ENCODE data around the gene LITAFD. TPM values are rescaled to one million over a fixed set of nuclear protein-coding genes. Genes with fewer than 3 reads are reported as not detected.

Gene LITAFD
- total RNA-seq, 1 donor from 2014 or later = not detected

DNA sequence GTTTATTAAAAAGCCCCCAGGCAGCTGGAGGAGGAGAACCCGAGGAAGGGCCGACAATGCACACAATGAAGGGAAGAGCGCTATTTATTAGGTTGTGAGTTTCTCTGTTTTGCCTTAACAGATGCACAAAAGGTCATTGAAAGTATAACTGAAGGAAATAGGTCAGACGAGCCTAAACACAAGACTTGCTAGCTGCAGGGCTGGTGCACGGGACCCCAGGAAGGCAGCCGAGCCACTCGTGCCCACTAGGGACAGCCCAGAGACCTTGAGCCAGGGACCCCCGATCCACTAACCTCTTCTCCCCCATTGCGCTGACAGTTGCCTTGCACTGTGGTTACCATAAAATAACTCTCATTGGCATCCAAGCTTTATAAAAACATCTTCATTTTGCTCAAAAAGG lies 11.3 kb downstream of the LITAFD start:
- DNase-seq (ENCODE audit: low spot score in 2 of 2, unreplicated experiment in 2 of 2) = no peak
- no peaks in the 10 kb centered on the region for H3K27me3 Mint-ChIP-seq (ENCODE audit: low read depth)
- no peak overlapping the region for H3K4me3 Mint-ChIP-seq
- H3K9me3 Mint-ChIP-seq = no peaks in the 10 kb centered on the region
- no peaks in the 10 kb centered on the region for H3K4me1 Mint-ChIP-seq
- TF ChIP-seq, protein P1, sequence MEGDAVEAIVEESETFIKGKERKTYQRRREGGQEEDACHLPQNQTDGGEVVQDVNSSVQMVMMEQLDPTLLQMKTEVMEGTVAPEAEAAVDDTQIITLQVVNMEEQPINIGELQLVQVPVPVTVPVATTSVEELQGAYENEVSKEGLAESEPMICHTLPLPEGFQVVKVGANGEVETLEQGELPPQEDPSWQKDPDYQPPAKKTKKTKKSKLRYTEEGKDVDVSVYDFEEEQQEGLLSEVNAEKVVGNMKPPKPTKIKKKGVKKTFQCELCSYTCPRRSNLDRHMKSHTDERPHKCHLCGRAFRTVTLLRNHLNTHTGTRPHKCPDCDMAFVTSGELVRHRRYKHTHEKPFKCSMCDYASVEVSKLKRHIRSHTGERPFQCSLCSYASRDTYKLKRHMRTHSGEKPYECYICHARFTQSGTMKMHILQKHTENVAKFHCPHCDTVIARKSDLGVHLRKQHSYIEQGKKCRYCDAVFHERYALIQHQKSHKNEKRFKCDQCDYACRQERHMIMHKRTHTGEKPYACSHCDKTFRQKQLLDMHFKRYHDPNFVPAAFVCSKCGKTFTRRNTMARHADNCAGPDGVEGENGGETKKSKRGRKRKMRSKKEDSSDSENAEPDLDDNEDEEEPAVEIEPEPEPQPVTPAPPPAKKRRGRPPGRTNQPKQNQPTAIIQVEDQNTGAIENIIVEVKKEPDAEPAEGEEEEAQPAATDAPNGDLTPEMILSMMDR (IDR thresholded peaks at IDR 0.05; ENCODE audit: unreplicated experiment) = no peak
- H3K27ac Mint-ChIP-seq = no peak overlapping the region
- H3K36me3 Mint-ChIP-seq = peaks cover 37% of the 10 kb centered on the region

DNA sequence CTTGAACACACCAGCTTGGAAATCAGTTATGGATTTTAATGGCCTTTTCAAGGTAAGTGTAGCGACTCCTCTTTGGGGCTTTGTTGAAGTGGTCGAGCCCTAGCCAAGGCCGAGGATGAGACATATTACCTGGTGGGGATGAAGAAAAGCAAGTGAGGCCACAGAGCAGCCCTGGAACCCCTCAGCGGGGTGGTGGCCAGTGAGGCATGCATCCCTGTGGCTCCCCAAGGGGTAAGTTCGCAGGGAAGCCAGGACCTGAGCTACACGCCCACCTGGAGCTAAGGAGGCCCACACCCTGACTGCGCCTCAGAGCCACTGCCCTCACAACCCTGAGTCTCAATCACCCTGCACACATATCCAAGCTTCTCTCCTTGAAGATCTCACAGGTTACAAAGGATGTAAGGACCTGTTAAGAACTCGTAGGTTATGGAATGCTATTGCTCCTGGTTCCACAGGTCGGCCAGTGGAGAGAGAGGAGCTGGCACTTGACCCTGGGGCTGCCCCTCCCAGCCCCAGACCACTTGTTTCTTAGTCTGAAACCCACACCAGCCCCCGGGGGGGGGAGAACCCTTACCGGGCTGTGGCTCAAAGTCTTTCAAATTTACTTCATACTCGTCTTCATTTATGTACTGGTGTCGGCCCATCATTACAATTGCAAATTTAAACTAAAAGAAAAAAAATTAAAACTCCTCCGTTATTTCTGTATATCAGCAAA lies 12.0 kb downstream of the LITAFD start:
- Mint-ChIP-seq H3K27ac (no peak overlapping the region), H3K36me3 (peaks cover 40% of the 10 kb centered on the region), H3K27me3 (ENCODE audit: low read depth) (no peaks in the 10 kb centered on the region), H3K9me3 (no peaks in the 10 kb centered on the region), H3K4me1 (no peaks in the 10 kb centered on the region), H3K4me3 (no peak overlapping the region)
- no peak for DNase-seq (ENCODE audit: low spot score in 2 of 2, unreplicated experiment in 2 of 2)
- TF ChIP-seq, protein P1 (IDR thresholded peaks at IDR 0.05; ENCODE audit: unreplicated experiment) = no peak

DNA sequence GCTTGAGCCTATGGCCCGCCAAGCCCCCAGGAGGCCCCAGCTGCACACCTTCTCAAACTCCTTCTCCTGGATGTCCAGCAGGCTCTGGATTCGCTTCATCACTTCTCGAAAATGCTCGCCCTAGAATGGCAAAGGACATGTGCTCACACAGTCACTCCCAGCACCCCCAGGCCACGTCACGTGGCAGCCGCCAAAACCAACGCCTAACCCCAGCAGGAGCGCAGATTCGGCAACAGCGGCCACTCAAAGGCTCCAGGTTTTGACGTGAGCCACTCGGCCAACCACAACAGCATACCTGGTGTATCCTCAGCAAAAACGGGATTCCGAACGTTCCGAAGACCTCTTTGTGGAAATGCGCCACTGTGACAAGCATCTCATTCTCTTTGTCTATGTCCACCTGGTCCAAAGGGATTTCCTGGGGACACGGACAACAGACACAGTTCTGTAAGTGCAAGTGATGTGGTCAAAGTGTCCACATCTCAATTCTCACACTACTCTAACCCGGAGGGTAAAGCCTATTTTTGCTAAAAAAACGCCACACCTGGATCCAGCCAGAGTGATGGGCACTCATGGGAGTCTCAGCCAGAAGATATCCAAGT lies 12.7 kb downstream of the LITAFD start:
- H3K9me3 Mint-ChIP-seq = no peaks in the 10 kb centered on the region
- H3K27me3 Mint-ChIP-seq (ENCODE audit: low read depth) = no peaks in the 10 kb centered on the region
- TF ChIP-seq, protein P1 (IDR thresholded peaks at IDR 0.05; ENCODE audit: unreplicated experiment) = no peak
- no peak for DNase-seq (ENCODE audit: low spot score in 2 of 2, unreplicated experiment in 2 of 2)
- H3K4me1 Mint-ChIP-seq = no peaks in the 10 kb centered on the region
- H3K27ac Mint-ChIP-seq = no peak overlapping the region
- peaks cover 47% of the 10 kb centered on the region for H3K36me3 Mint-ChIP-seq
- no peak overlapping the region for H3K4me3 Mint-ChIP-seq

DNA sequence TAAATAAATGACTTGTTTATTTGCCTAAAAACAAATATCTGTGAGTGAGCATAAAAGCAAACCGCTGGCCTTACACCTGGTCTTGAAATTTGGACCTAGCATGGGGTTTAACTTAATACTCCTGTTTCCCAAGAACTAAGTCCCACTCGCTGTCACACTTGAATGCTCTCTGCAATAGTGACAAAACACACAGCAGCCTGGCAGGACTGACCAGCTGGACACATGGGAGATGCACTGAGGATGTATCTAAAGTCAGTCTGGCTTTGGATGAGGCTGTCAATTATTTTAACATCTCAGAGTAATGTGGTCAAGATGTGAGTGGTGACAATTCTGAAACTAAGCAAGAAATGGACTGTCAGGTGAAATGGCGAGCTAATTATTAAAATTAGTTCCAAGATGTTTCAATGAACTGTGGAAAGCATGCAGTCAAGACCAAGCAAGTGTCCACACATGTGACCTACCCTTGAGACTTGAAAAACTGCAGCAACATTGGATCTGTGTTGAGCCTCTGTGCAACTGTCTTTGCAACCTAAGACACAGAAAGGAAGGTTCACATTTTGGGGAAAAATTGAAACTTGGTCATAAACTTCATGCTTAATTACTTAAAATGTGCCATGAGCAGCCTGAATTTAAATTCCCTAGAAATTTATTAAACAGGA lies 16.6 kb downstream of the LITAFD start:
- H3K4me3 Mint-ChIP-seq = no peak overlapping the region
- peaks cover 67% of the 10 kb centered on the region for H3K36me3 Mint-ChIP-seq
- no peak overlapping the region for H3K27ac Mint-ChIP-seq
- no peak for DNase-seq (ENCODE audit: low spot score in 2 of 2, unreplicated experiment in 2 of 2)
- TF ChIP-seq, protein P1 (IDR thresholded peaks at IDR 0.05; ENCODE audit: unreplicated experiment) = no peak
- no peaks in the 10 kb centered on the region for H3K4me1 Mint-ChIP-seq
- H3K9me3 Mint-ChIP-seq = no peaks in the 10 kb centered on the region
- no peaks in the 10 kb centered on the region for H3K27me3 Mint-ChIP-seq (ENCODE audit: low read depth)

DNA sequence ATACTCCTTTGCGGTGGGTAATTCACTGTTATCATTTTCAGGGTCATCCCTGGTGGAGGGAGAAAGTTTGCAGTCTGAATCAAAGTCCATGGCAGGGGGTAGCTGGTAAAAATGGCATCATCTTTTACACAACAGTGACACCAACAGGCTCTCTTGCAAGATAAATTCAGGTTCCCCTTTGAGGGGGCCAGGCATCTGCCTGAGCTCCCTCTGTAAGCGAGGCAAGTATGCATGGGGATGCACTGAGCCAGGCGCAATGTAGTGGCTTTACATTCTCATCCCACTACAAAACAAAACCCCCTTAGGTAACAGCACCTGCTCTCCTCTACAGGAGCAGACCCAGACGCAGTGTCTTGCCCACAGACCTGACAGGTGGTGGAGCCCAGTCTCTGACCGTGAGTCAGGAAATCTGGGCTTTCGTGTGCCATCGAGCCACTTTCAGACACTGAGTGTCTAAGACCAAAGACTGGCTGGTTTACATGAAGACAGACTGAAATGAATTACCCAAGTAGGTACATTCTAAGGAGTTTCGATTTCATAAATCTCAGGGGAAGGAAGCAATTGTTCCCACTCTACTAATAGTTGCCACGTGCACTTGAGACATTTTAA lies 17.7 kb downstream of the LITAFD start:
- H3K27me3 Mint-ChIP-seq (ENCODE audit: low read depth) = no peaks in the 10 kb centered on the region
- H3K4me1 Mint-ChIP-seq = no peaks in the 10 kb centered on the region
- no peaks in the 10 kb centered on the region for H3K9me3 Mint-ChIP-seq
- no peak for DNase-seq (ENCODE audit: low spot score in 2 of 2, unreplicated experiment in 2 of 2)
- H3K4me3 Mint-ChIP-seq = no peak overlapping the region
- H3K27ac Mint-ChIP-seq = no peak overlapping the region
- peaks cover 66% of the 10 kb centered on the region for H3K36me3 Mint-ChIP-seq
- TF ChIP-seq, protein P1 (IDR thresholded peaks at IDR 0.05; ENCODE audit: unreplicated experiment) = no peak
